AG04450 (cell line): Measurements from ENCODE around the gene MAP2K6. TPM values are rescaled to one million over a fixed set of nuclear protein-coding genes. Genes with fewer than 3 reads are reported as not detected.

Source experiments
- CTCF ChIA-PET: fragments of 300-600, 350-600 bp; formaldehyde crosslinking; extraction: SDS; loops from one replicate; lab custom pipeline; 2022; ENCODE audit warnings: antibody characterized with exemption, inconsistent platforms; lab: Charles Lee
- POLR2A ChIA-PET: fragments of 350-600 bp; formaldehyde crosslinking; extraction: SDS; loops from one replicate; lab custom pipeline; 2021; ENCODE audit warnings: antibody characterized with exemption, inconsistent platforms; lab: Yijun Ruan, JAX
- DNase-seq: peaks from one replicate; pipeline ENCODE4 v3.0.0-alpha.2; 2011; ENCODE audit warnings: low read depth, low spot score
- H3K27ac ChIP-seq: one replicate; pipeline ENCODE4 v1.5.1; 2012; ENCODE audit warnings: low read depth, low read length, control low read depth
- H3K27me3 ChIP-seq: one replicate; pipeline ENCODE4 v1.6.0; 2012; ENCODE audit warnings: low read length; ENCODE audit not compliant: control insufficient read depth, insufficient read depth
- H3K4me3 ChIP-seq: 2 replicates; pipeline ENCODE4 v1.5.1; 2011; ENCODE audit warnings: mild to moderate bottlenecking, low read depth, low read length, control low read depth
- H3K9me3 ChIP-seq: 2 replicates; pipeline ENCODE4 v1.5.1; 2012; ENCODE audit warnings: low read length; ENCODE audit not compliant: control insufficient read depth, insufficient read depth
- CTCF ChIP-seq: IDR thresholded peaks from 2 replicates; pipeline ENCODE4 v1.5.1; 2011; ENCODE audit warnings: low read depth, low read length, control low read depth, inconsistent platforms
- polyA plus RNA-seq: library from polyadenylated mRNA; depleted of rRNA; stranded (reverse); fragments of >200 nt; gene quantifications from 2 replicates; pipeline ENCODE4 v1.2.3, GENCODE V29; 2011

Gene MAP2K6
- polyA plus RNA-seq, 1 experiment = 10.9 TPM

- H3K4me3 ChIP-seq = no peak overlapping the region
- ChIA-PET POLR2A (no interaction called here), CTCF (interaction anchor here (1.2 to 1.4 kb wide), 2 partner anchors 12 to 590 kb away, joined by 3 read pairs; no protein-coding TSS in a partner anchor)
- H3K9me3 ChIP-seq = no peaks in the 10 kb centered on the region
- DNase-seq = no peak
- TF ChIP-seq CTCF = no peak
- H3K27ac ChIP-seq = no peak overlapping the region
- no peaks in the 10 kb centered on the region for H3K27me3 ChIP-seq
Measured at GRCh38 chr17:69552986-69553667, 138.6 kb downstream of the MAP2K6 start.

- no peak for DNase-seq
- POLR2A ChIA-PET = interaction anchor here (0.7 kb wide), 1 partner anchor 1136 kb away, joined by 11 read pairs; no protein-coding TSS in a partner anchor
Measured at GRCh38 chr17:69555056-69555455, 140.6 kb downstream of the MAP2K6 start.

GRCh38 chr17:69557339-69557738 lies 142.8 kb downstream of the MAP2K6 start:
- no peak for TF ChIP-seq CTCF
- DNase-seq = no peak
- no peaks in the 10 kb centered on the region for H3K9me3 ChIP-seq

More at GRCh38 chr17:69555056-69555455, 140.6 kb downstream of the MAP2K6 start:
- Histone ChIP-seq H3K4me3 (no peak overlapping the region), H3K9me3 (no peaks in the 10 kb centered on the region), H3K27me3 (no peaks in the 10 kb centered on the region), H3K27ac (no peak overlapping the region)
- CTCF ChIA-PET = interaction anchor here (0.7 to 1.0 kb wide), 2 partner anchors 493 to 997 kb away, joined by 5 to 9 read pairs; no protein-coding TSS in a partner anchor
- no peak for TF ChIP-seq CTCF

GRCh38 chr17:69558796-69559195 lies 144.3 kb downstream of the MAP2K6 start:
- Histone ChIP-seq H3K27me3 (no peaks in the 10 kb centered on the region), H3K27ac (no peak overlapping the region), H3K9me3 (no peaks in the 10 kb centered on the region), H3K4me3 (no peak overlapping the region)
- no peak for DNase-seq
- CTCF ChIA-PET = interaction anchor here (1.2 to 2.3 kb wide), 2 partner anchors 10 to 48 kb away, joined by 3 to 8 read pairs; no protein-coding TSS in a partner anchor
- POLR2A ChIA-PET = no interaction called here
- TF ChIP-seq CTCF = no peak

More at GRCh38 chr17:69557339-69557738, 142.8 kb downstream of the MAP2K6 start:
- ChIA-PET CTCF (interaction anchor here (0.6 to 1.2 kb wide), 3 partner anchors 32 to 995 kb away, joined by 3 read pairs; no protein-coding TSS in a partner anchor), POLR2A (no interaction called here)
- H3K4me3 ChIP-seq = no peak overlapping the region
- H3K27ac ChIP-seq = no peak overlapping the region
- no peaks in the 10 kb centered on the region for H3K27me3 ChIP-seq

GRCh38 chr17:69560987-69561441 lies 146.5 kb downstream of the MAP2K6 start:
- Histone ChIP-seq H3K9me3 (0 out of 2 replicates have a peak, but pooled peaks cover 2% of the 10 kb centered on the region), H3K27ac (no peak overlapping the region), H3K4me3 (no peak overlapping the region), H3K27me3 (no peaks in the 10 kb centered on the region)
- ChIA-PET CTCF (interaction anchor here (0.5 to 2.3 kb wide), 6 partner anchors 8 to 991 kb away, joined by 3 to 8 read pairs (median 4); no protein-coding TSS in a partner anchor), POLR2A (interaction anchor here (1.6 kb wide), 1 partner anchor 21 kb away, joined by 5 read pairs; no protein-coding TSS in a partner anchor)
- no peak for TF ChIP-seq CTCF
- no peak for DNase-seq
